ENCODE data around the gene AUTS2.

The AUTS2 gene

GRCh38 chr7:69599286-69599954, 1.1 kb downstream of the AUTS2 start:
- peak overlapping the region; percentile 92 for H3K4me3 ChIP-seq (ENCODE audit: low read depth, low read length)
- DNase-seq (ENCODE audit: low read depth): peak; percentile 9
- TF ChIP-seq CTCF (IDR thresholded peaks at IDR 0.05; ENCODE audit: insufficient read depth, low read depth, low read length, missing control alignments): no peak

GRCh38 chr7:69599955-69600709, 1.9 kb downstream of the AUTS2 start:
- DNase-seq (ENCODE audit: low read depth): peak; percentile 36
- peak overlapping the region; percentile 92 for H3K4me3 ChIP-seq (ENCODE audit: low read depth, low read length)
- TF ChIP-seq CTCF (IDR thresholded peaks at IDR 0.05; ENCODE audit: insufficient read depth, low read depth, low read length, missing control alignments): no peak

- DNase-seq (ENCODE audit: low read depth): no peak
- TF ChIP-seq CTCF (IDR thresholded peaks at IDR 0.05; ENCODE audit: insufficient read depth, low read depth, low read length, missing control alignments): no peak
- peak overlapping the region; percentile 92 for H3K4me3 ChIP-seq (ENCODE audit: low read depth, low read length)
Observed at GRCh38 chr7:69600710-69601519, 2.6 kb downstream of the AUTS2 start.

- no peak for TF ChIP-seq CTCF (IDR thresholded peaks at IDR 0.05; ENCODE audit: insufficient read depth, low read depth, low read length, missing control alignments)
- H3K4me3 ChIP-seq (ENCODE audit: low read depth, low read length): no peak overlapping the region
- DNase-seq (ENCODE audit: low read depth): no peak
Observed at GRCh38 chr7:69602522-69602921, 4.2 kb downstream of the AUTS2 start.

- no peak for TF ChIP-seq CTCF (IDR thresholded peaks at IDR 0.05; ENCODE audit: insufficient read depth, low read depth, low read length, missing control alignments)
- H3K4me3 ChIP-seq (ENCODE audit: low read depth, low read length): peak overlapping the region; percentile 0; the same call in 1 of the 2 replicates
- peak; percentile 51 for DNase-seq (ENCODE audit: low read depth)
Observed at GRCh38 chr7:69603351-69603750, 5.1 kb downstream of the AUTS2 start.

- H3K4me3 ChIP-seq (ENCODE audit: low read depth, low read length): peak overlapping the region; percentile 0; the same call in 1 of the 2 replicates
Observed at GRCh38 chr7:69603937-69604494, 5.7 kb downstream of the AUTS2 start.

More at GRCh38 chr7:69603937-69604494, 5.7 kb downstream of the AUTS2 start:
- peak; percentile 71 for DNase-seq (ENCODE audit: low read depth)
- TF ChIP-seq CTCF (IDR thresholded peaks at IDR 0.05; ENCODE audit: insufficient read depth, low read depth, low read length, missing control alignments): no peak
